ENCODE measurements around the gene CPNE2.
"Not testable (repeated sequence)": the region's sequence is repeated elsewhere in the genome, so short reads cannot be mapped to it uniquely, and the experiment has no call there.

The CPNE2 gene

GRCh38 chr16:57098188-57098841, 5.9 kb downstream of the CPNE2 start:
- Histone ChIP-seq H3K27ac (ENCODE audit: low read depth, low read length, poor library complexity, severe bottlenecking) (no peak overlapping the region), H3K9me3 (ENCODE audit: low read length) (no peaks in the 10 kb centered on the region), H3K4me1 (ENCODE audit: insufficient read depth, low read length, severe bottlenecking) (peaks cover 7% of the 10 kb centered on the region), H4K20me1 (ENCODE audit: insufficient read depth, low read length) (no peaks in the 10 kb centered on the region), H3K9ac (ENCODE audit: low read length) (no peak overlapping the region), H3F3A (ENCODE audit: insufficient read depth, low read length) (no peaks in the 10 kb centered on the region), H2AFZ (ENCODE audit: low read length) (no peak overlapping the region), H3K36me3 (ENCODE audit: insufficient read depth, low read length) (no peaks in the 10 kb centered on the region), H3K79me2 (ENCODE audit: insufficient read depth, low read length) (no peaks in the 10 kb centered on the region), H3K4me2 (ENCODE audit: low read length) (no peak overlapping the region), H3K27me3 (ENCODE audit: insufficient read depth, low read length) (0 out of 2 replicates have a peak, but pooled peaks cover 5% of the 10 kb centered on the region), H3K9me2 (ENCODE audit: low read depth, low read length) (no peaks in the 10 kb centered on the region), H3K4me3 (ENCODE audit: low read depth, low read length, poor library complexity, severe bottlenecking) (no peak overlapping the region)
- no peak for TF ChIP-seq CTCF (IDR thresholded peaks at IDR 0.05; ENCODE audit: low read length)
- TF ChIP-seq EZH2 (IDR thresholded peaks at IDR 0.05; ENCODE audit: borderline replicate concordance, low read length), result no peak

- H3K79me2 ChIP-seq (ENCODE audit: insufficient read depth, low read length); H3K9me3 ChIP-seq (ENCODE audit: low read length); H3K27ac ChIP-seq (ENCODE audit: low read depth, low read length, poor library complexity, severe bottlenecking); H3K4me2 ChIP-seq (ENCODE audit: low read length); H3K4me1 ChIP-seq (ENCODE audit: insufficient read depth, low read length, severe bottlenecking); H3F3A ChIP-seq (ENCODE audit: insufficient read depth, low read length); H3K27me3 ChIP-seq (ENCODE audit: insufficient read depth, low read length); H3K36me3 ChIP-seq (ENCODE audit: insufficient read depth, low read length); H3K9ac ChIP-seq (ENCODE audit: low read length); H3K9me2 ChIP-seq (ENCODE audit: low read depth, low read length); H3K4me3 ChIP-seq (ENCODE audit: low read depth, low read length, poor library complexity, severe bottlenecking); H4K20me1 ChIP-seq (ENCODE audit: insufficient read depth, low read length); H2AFZ ChIP-seq (ENCODE audit: low read length): not testable (repeated sequence)
These were observed 7.6 kb downstream of the CPNE2 start for GRCh38 chr16:57099965-57100364.

- Histone ChIP-seq H3K36me3 (ENCODE audit: insufficient read depth, low read length) (no peaks in the 10 kb centered on the region), H4K20me1 (ENCODE audit: insufficient read depth, low read length) (no peaks in the 10 kb centered on the region), H3K27me3 (ENCODE audit: insufficient read depth, low read length) (0 out of 2 replicates have a peak, but pooled peaks cover 5% of the 10 kb centered on the region), H3K79me2 (ENCODE audit: insufficient read depth, low read length) (no peaks in the 10 kb centered on the region), H2AFZ (ENCODE audit: low read length) (no peak overlapping the region), H3K9me3 (ENCODE audit: low read length) (no peaks in the 10 kb centered on the region), H3K4me2 (ENCODE audit: low read length) (no peak overlapping the region), H3F3A (ENCODE audit: insufficient read depth, low read length) (no peaks in the 10 kb centered on the region), H3K9me2 (ENCODE audit: low read depth, low read length) (no peaks in the 10 kb centered on the region), H3K4me1 (ENCODE audit: insufficient read depth, low read length, severe bottlenecking) (peaks cover under 1% of the 10 kb centered on the region), H3K4me3 (ENCODE audit: low read depth, low read length, poor library complexity, severe bottlenecking) (no peak overlapping the region), H3K27ac (ENCODE audit: low read depth, low read length, poor library complexity, severe bottlenecking) (no peak overlapping the region), H3K9ac (ENCODE audit: low read length) (no peak overlapping the region)
- no peak for TF ChIP-seq CTCF (IDR thresholded peaks at IDR 0.05; ENCODE audit: low read length)
- no peak for TF ChIP-seq EZH2 (IDR thresholded peaks at IDR 0.05; ENCODE audit: borderline replicate concordance, low read length)
These were observed 8.1 kb downstream of the CPNE2 start for GRCh38 chr16:57100445-57100844.

Measured in OCI-LY1 (cell line).